CD4-positive, alpha-beta T cell treated with Interleukin-2 at 100 ng/mL for 4 hours (primary cell): ENCODE measurements around the gene LRRTM2.
"Not testable (repeated sequence)": the region's sequence is repeated elsewhere in the genome, so short reads cannot be mapped to it uniquely, and the experiment has no call there.

Source experiments
- DNase-seq: peaks from one replicate; pipeline ENCODE4 v3.0.0-alpha.2; 2020; ENCODE audit warnings: low spot score

The LRRTM2 gene

DNA sequence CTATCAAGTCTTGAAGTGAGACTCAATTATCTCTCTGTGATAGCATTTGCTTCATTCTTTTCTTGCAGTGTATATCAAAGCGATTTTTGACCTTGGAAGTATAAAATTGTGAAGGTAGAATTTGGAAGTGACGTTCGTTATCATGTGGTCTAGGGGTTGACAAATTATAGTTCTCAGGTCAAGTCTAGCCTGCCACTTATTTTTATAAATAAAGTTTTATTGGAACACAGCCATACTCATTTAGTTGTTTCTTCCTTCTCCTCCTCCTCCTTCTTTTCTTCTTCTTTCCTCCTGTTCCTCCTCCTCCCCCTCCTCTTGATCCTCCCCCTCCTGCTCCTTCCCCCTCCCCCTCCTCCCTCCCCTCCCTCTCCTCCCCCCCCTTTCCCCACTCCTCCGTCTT is 38.0 kb downstream of the LRRTM2 start:
- no peak for DNase-seq

DNA sequence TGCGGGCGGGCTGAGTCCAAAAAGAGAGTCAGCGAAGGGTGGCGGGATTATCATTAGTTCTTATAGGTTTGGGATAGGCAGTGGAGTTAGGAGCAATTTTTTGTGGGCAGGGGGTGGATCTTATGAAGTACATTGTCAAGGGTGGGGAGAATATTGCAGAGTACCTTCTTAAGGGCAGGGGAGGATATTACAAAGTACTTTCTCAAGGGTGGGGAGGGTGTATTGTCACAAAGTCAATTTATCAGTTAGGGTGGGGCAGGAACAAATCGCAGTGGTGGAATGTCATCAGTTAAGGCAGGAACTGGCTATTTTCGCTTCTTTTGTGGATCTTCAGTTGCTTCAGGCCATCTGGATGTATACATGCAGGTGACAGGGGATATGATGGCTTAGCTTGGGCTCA is 40.3 kb downstream of the LRRTM2 start:
- not testable (repeated sequence) for DNase-seq

DNA sequence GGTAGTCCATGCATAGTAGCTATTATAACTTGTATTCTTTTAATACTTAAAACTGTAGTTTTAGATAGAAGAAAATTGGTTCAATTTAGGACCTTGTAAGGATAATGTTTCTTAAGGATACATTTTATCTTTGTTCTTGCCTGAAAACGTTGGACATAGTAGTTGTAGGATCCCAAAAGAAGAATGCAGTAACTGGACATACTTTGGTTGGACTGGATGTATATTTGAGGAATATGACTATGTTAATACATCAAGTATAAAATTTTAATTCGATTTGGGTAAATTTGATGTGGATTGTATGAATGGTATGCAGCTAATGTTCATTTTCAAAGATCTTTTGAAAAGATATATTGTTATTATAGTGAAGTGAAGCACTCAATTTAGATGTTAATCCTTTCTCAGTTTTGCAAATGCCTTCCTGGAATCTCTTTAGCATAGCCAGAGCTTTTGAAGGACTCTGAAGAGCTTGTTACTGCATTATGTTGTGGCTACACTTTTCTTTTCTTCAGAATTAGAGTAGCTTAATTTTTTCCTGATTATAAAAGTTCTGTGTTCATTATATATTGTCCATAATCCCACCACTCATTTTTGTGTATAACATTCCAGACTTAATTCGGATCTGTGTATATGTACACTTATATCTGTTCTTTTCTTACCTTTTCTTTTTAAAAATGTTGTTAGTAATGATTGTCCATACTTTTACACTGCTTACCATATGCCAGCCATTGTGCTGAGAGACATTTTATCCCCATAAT is 41.2 kb downstream of the LRRTM2 start:
- DNase-seq: no peak

DNA sequence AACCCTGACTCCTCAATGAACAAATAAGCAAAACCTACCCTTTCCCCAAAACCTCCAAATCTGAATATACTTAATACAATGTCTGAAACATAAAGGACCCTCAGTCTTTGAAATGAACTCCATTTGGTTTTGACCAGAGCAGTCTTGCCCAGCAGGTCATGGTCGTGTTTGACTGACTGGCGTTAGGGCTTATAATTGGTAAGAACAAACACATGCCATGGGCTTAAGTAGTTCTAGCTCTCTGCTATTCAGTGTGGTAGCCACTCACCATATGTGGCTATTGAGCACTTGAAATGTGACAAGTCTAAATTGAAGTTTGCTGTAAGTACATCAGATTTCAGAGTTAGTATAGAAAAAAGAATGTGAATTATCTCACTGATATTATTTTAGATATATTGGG is 42.1 kb downstream of the LRRTM2 start:
- DNase-seq: no peak

DNA sequence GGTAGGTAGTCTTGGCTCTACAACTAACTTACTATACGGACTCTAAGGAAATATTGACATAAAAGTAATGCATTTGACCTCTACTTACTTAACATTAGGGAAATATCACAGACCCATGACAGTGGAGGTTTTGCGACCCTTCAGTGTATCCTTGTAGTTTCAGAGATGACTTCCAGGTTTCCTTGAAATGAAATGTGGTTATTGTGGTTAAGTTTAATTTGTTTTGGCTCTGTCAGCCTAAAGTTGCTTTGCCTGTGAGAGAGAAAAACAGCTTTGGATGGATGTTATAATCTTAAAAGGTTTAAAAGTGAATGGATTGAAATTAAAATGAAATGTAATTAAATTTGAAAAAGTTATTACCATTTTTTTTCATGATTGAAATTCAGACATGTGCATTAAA is 42.9 kb downstream of the LRRTM2 start:
- DNase-seq: no peak

DNA sequence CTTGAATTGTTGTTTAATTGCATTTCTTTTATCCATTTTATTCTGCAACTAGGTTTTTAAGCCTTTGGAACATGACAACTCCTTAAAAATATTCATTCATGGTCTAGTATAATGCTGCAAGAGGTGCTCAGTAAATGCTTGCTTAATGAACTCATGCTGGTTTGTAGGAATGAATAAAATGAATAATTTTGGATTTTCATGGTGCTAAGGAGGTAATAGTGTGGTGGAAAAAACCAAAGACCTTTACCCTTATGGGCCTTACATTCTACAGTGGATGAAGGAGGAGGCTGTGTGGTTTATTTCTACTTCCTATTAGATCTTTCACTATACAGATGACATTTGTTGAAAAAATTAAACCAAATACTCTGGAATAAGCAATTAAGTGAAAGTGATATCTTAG is 43.4 kb downstream of the LRRTM2 start:
- no peak for DNase-seq

DNA sequence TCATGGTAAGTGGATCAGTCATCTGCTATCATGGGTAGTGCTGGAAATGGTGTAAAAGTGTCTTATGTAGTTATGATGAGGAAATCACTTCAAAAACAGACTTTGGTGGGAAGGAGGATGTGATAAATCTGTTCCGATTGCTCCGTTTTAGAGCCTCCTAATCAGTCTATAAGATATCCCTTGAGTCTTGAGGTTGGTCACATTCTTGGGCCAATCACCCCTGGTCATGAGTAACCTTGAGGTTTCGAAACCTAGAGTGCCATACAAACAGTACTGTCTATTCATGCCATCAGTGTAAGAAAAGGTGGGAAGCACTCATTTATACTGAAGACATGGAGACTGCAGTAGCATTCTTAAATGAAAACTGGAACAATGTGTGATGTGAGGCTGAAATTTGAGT is 45.8 kb downstream of the LRRTM2 start:
- DNase-seq: no peak

DNA sequence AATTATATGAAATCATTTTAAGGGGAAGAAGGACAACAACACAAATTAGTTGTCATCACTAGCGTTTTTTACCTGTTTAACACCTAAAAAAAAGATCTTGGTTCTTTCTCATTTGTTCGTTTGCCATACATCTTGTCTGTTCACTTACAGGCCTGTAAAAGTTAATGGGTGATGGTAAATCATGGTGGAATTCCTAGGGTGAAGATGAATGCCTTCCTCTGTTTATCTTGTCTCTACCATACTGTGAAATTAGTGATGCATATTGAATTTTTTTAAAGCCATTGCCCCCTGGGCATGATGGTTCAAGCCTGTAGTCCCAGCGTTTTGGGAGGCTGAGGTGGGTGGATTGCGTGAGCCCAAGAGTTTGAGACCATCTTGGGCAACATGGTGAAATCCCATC is 46.6 kb downstream of the LRRTM2 start:
- DNase-seq: no peak

DNA sequence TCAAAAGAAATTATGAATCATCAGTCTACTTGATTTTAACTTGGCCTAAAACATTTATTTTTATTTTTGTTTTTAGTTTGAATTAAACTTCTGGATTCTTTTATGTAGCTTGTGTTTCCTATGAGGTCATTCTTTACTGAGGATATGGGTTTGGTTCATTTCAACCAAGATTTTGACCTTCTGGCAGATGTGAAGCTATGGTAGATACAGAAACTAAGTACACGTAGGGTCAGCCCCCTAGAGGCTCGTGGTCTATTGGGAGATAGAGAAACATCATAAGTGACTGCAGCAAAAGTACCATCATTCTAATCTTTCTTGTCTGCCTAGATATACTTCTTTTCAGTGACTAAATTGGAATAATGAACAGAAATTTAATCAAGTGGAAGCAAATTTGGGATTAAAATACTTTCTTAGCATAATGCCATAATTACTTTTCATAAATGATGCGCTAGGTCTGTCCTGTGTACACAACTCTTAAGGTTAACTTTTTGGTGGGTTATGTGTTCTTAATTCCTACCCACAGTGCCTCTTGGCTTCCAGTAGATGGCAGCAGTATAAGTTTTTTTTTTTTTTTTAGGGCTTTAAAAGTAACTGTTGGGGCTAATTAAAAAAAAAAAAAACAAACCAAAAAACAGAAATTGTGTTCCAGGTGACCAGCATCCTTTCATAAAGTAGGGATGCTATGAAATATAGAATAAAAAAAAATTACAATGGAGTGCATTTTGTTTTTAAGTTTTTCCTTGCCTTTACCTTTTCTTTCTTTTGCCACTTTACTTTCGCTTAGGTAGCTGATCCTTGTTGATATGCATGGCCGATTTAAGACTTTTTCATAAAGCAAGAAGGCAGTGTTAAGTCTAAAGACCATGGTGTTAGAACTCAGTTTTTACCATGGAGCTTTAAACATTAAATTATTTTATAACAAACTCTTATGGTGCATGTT is 49.9 kb downstream of the LRRTM2 start:
- DNase-seq: no peak

DNA sequence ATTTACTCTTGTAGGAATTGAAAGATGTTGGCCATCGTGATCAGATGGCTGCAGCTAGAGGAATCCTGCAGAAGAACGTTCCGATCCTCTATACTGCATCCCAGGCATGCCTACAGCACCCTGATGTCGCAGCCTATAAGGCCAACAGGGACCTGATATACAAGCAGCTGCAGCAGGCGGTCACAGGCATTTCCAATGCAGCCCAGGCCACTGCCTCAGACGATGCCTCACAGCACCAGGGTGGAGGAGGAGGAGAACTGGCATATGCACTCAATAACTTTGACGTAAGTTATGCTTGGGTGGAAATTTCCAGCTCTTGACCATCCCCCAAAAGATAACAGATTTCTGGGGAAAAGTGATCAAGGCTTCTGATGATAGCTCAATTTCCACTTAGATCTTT is 50.6 kb downstream of the LRRTM2 start:
- no peak for DNase-seq

DNA sequence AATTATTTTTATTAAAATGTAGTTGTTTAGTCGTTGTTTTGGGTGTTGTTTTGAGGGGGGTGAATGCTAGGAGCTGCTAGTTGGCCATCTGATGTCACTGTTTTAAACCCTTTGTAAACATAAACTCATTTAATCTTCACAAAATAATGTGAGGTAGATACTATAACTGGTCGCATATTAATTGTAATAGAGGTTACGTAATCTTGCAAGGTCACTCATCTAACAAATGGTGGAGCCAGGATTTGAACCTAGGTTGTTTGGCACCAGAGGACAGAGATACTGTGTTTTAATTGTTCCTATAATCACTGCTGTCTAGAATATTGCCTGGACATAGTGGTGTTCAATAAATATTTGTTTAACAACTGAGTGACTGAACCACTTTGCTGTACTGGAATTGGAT is 54.4 kb downstream of the LRRTM2 start:
- DNase-seq: no peak

DNA sequence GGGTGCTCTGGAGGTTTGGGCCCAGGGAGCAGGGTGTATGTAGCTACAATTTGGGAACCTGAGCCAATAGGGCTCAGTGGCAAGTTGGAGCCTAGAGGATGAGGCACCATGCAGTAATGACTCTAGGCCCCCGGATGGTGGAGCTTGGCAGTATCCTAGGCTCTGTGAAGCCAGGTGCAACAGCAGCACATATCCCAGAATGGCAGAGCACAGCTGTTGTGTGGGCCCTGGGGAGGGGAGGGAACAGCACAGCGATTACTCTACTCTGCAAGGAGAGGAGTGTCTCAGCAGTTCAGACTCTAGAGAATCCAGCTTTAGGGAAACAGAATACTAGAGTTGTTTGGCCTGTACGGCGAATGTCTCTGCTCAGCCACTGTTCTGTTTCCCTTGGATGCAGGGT is 56.1 kb downstream of the LRRTM2 start:
- no peak for DNase-seq
